PC-3 (cell line): ENCODE results near the gene APOL6.

Experiments used
- EZH2 ChIP-seq: fragments of 300-600 bp; sonication (generic); IDR thresholded peaks from one replicate; pipeline ENCODE4 v1.6.1; 2017; ENCODE audit warnings: antibody characterized with exemption, mild to moderate bottlenecking, low read length; ENCODE audit not compliant: unreplicated experiment
- EZH2phosphoT487 ChIP-seq: fragments of 300-600 bp; sonication (generic); IDR thresholded peaks from 2 replicates; pipeline ENCODE4 v1.6.1; 2018; ENCODE audit warnings: mild to moderate bottlenecking, antibody characterized with exemption, low read length, borderline replicate concordance
- TF ChIP-seq, protein P1 (sequence below): fragments of 300-600 bp; sonication (generic); conservative IDR thresholded peaks from 2 replicates; pipeline ENCODE4 v1.5.1; 2017; ENCODE audit warnings: antibody characterized with exemption, low read depth, mild to moderate bottlenecking, low read length

DNA sequence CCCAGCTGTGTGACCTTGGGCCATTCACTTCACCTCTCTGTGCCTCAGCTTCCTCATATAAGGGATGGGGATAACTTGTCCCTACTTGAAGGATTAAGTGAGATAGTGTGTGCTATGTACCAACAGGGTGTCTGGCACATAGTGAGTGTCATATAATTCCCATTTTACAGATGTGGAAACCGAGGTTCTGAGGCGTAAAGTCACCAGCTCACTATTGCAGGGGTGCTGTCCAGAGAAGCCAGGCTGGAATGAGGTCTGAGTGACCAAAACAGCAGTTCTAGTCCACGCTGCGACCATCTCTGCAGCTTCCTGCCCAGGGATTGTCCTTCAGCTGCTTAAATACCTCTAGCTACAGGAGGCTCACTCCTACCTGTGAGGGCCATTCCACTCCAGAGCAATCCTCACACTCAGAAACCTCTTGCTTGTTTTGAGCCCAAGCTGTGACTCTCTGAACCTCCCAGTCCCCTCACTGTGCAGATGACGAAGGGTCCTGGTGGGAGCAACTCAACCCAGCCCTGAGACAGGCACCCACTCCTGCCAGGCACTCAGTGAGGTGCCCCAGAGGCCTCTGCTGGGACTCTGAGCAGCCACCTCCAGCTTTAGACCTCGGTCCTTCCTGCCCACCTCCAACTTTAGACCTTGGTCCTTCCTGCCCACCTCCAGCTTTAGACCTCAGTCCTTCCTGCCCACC lies 36.9 kb upstream of the APOL6 start:
- TF ChIP-seq, protein P1, sequence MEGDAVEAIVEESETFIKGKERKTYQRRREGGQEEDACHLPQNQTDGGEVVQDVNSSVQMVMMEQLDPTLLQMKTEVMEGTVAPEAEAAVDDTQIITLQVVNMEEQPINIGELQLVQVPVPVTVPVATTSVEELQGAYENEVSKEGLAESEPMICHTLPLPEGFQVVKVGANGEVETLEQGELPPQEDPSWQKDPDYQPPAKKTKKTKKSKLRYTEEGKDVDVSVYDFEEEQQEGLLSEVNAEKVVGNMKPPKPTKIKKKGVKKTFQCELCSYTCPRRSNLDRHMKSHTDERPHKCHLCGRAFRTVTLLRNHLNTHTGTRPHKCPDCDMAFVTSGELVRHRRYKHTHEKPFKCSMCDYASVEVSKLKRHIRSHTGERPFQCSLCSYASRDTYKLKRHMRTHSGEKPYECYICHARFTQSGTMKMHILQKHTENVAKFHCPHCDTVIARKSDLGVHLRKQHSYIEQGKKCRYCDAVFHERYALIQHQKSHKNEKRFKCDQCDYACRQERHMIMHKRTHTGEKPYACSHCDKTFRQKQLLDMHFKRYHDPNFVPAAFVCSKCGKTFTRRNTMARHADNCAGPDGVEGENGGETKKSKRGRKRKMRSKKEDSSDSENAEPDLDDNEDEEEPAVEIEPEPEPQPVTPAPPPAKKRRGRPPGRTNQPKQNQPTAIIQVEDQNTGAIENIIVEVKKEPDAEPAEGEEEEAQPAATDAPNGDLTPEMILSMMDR, result no peak
- TF ChIP-seq EZH2 (no peak), EZH2phosphoT487 (no peak)
